Smooth muscle cell of the coronary artery (primary cell): ENCODE measurements around the gene CLBA1. TPM values are rescaled to one million over a fixed set of nuclear protein-coding genes. Genes with fewer than 3 reads are reported as not detected.

Experiments
- total RNA-seq: library from RNA; depleted of rRNA; stranded (reverse); fragments of >200 nt; gene quantifications from 2 replicates; pipeline ENCODE4 v1.2.3, GENCODE V29; 2014; ENCODE audit warnings: low replicate concordance

Gene CLBA1
- total RNA-seq, result 7.6 and 8.9 TPM in 2 replicates

DNA sequence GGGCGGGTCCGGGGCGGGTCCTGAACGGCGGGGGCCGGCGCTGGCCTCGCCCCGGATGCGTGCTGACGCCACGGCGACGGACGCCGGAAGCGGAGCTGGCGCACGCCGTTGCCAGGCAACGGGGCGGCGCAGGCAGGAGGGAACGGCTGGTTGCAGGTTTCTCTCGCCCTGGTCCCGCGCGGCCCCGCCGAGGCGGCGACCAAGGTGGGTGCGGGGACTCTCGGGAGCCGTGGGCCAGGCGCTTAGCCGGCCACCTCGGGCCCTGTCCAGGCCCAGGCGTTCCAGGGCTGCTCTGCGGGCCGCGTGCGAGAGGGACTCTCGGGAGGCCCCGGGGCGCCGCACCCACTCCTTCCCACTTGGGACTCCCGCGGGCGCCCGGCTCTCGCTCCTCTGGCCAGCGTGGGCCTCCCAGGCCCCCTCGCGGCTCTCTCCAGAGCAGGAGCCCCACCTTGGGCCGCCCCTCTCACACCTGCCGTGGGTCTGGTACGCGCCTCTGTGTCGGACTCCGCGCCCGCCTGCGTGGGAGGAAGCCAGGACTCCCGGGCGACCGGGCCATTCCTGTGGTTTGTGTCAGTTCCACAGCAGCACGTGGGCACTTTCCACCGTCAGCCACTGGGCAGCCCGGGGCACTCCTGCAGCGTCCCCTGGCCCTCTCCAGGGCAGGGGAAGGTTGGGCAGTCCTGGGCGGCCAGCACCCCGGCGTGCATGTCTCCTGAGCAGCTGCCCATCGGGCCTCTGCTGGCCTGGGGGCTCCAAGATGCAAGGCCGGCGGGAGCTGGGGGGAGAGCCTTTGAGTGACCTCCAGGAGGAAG is at the start of gene CLBA1:
TSS of gene CLBA1 (plus strand) at position 114 of the 812 bp plus-strand sequence. CDS start at position 758, 644 bp downstream.

DNA sequence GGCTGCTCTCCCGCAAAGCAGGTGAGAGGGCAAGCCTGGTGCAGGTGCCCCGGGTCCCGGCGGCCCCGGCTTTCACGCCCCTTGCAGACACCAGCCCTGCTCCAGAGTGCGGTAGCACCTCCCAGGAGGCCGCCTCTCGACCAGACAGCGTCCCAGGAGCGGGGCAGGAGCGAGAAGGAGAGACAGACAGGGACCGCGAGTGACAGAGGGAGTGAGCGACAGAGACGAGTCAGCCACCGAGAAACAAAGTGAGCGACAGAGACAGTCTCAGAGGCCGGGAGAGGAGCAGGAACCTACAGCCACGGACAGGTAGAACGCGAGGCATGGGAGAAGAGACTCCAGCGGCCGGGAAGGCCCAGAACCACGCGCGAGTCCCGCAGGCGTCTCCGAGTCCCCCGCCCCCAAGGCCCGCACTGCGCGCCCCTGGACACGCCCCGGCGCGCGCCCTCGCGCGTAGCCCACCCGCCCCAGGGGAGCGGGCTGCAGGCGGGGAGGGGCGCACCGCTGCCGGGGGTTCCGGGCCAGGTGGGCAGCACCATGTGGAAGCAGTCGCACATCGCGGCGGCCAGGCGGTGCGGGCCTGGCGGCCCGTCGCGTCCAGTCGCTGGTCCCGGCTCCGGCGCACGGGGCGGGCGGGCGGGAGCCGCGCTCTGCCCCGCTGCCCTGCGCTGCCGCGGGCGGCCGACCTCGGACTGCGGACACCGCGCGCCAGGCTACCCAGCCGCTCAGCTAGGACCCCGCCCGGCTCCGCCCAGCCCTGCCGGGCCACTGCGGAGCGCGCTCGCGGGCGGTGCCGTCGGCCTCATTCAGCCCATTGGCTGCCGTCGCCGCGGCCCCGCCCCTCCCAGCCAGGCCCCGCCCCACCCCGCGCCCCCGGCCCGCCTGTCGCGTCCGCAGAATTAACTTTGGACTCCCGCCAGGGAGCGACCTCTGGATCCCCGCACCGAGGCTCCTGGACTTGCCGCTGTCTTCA is 7.6 kb upstream of the CLBA1 start, which contains the start of gene AHNAK2:
TSS of gene AHNAK2 (minus strand) at position 694 of the 973 bp plus-strand sequence. CDS start at position 557, 137 bp downstream.

DNA sequence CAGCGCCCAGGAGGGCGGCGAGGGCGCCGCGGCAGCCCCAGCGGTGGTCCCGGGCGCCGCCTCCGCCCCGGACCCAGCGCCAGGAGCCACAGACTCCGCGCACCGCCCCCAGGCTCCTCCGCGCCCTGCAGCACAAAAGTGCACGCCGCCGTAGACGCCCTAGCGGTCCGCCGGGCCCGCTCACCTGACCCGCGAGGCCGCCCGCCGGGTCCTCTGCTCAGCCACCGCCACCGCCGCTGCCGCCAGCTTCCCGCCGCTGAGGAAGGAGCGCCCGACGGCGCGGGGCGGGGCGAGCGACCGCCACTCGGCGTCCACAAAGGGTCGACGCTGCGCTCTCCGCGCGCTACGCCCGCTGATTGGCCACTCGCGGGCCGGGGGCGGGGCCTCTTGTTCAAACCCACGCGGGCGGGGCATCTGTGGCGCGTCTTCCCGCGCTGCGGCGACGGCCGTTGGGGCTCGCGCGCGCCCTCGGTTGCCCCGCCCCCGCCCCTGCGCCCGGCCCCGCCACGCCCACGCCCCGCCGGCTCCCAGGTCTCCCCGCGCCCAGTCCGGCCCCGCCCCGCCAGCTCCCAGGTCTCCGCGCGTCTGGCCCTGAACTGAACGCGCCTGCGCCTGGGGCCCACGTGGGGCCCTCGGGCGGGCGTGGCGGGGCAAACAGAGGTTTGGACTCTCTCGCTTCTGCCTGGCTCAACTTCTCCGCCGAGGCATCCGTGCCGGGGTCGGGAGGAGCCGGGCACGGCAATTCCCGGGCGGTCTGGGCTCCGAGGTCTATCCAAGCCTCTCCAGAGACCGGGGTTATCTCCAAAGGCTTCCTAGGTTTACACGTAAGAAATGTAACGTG is 35.4 kb downstream of the CLBA1 start, which contains the start of gene CDCA4:
TSS of gene CDCA4 (minus strand) at position 269 of the 841 bp plus-strand sequence. CDS start 9,154 bp downstream, outside the sequence.

Other genes with a start within 250 kb of the CLBA1 start
- gene SIVA1, start 232.6 kb upstream of the CLBA1 start, total RNA-seq, result 88.7 and 91.4 TPM in 2 replicates
- 206 and 215 TPM in 2 replicates for gene AKT1, start 190.0 kb upstream of the CLBA1 start, total RNA-seq
- 0.82 and 3.5 TPM in 2 replicates for gene ZBTB42, start 184.7 kb upstream of the CLBA1 start, total RNA-seq
- gene CEP170B, start 120.5 kb upstream of the CLBA1 start, total RNA-seq, result 8.2 and 14.6 TPM in 2 replicates
- gene PLD4, start 60.9 kb upstream of the CLBA1 start, total RNA-seq, result 0.15 TPM in 1 of 2 replicates, not detected in the other
- 27.4 and 174 TPM in 2 replicates for gene AHNAK2, start 7.4 kb upstream of the CLBA1 start, total RNA-seq
- 9.6 and 16.2 TPM in 2 replicates for gene CDCA4, start 35.3 kb downstream of the CLBA1 start, total RNA-seq
- gene GPR132, start 79.6 kb downstream of the CLBA1 start, total RNA-seq, result 0.12 TPM in 1 of 2 replicates, not detected in the other
- gene JAG2, start 183.0 kb downstream of the CLBA1 start, total RNA-seq, result 1.6 and 4.2 TPM in 2 replicates
- 11.1 and 15.2 TPM in 2 replicates for gene NUDT14, start 195.5 kb downstream of the CLBA1 start, total RNA-seq